OCI-LY7 (cell line): ENCODE data around the gene ABR.
"Not testable (repeated sequence)": the region's sequence is repeated elsewhere in the genome, so short reads cannot be mapped to it uniquely, and the experiment has no call there.

ENCODE experiments used
- EZH2phosphoT487 ChIP-seq: fragments of 200-600 bp; sonication (generic); IDR thresholded peaks from 2 replicates; pipeline ENCODE4 v1.6.1; 2018; ENCODE audit warnings: low read depth, borderline replicate concordance, mild to moderate bottlenecking, mixed run types, antibody characterized with exemption, low read length, moderate library complexity, mixed read lengths
- TF ChIP-seq, protein P1 (sequence below): fragments of 200-600 bp; sonication (generic); conservative IDR thresholded peaks from 2 replicates; pipeline ENCODE4 v1.5.1; 2014; ENCODE audit warnings: mild to moderate bottlenecking, antibody characterized with exemption, low read length, moderate library complexity, mixed read lengths

DNA sequence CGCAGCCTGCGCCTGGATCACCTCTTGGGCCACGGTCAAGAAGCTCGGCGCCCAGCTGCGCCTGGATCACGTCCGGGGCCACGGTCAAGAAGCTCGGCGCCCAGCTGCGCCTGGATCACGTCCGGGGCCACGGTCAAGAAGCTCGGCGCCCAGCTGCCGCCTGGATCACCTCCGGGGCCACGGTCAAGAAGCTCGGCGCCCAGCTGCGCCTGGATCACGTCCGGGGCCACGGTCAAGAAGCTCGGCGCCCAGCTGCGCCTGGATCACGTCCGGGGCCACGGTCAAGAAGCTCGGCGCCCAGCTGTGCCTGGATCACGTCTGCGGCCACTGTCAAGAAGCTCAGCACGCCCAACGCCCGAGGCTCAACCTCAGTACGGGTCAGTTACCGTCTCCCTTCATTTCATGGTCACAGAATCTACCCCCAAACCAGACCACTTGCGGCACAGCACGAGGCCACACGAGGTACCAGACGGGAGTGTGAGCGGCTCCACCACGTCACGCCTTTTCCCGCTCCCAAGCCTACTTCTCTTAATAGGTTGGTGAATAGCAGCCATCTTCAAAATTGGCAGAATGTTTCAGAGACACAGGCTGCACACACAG is 131.2 kb downstream of the ABR start:
- TF ChIP-seq, protein P1, sequence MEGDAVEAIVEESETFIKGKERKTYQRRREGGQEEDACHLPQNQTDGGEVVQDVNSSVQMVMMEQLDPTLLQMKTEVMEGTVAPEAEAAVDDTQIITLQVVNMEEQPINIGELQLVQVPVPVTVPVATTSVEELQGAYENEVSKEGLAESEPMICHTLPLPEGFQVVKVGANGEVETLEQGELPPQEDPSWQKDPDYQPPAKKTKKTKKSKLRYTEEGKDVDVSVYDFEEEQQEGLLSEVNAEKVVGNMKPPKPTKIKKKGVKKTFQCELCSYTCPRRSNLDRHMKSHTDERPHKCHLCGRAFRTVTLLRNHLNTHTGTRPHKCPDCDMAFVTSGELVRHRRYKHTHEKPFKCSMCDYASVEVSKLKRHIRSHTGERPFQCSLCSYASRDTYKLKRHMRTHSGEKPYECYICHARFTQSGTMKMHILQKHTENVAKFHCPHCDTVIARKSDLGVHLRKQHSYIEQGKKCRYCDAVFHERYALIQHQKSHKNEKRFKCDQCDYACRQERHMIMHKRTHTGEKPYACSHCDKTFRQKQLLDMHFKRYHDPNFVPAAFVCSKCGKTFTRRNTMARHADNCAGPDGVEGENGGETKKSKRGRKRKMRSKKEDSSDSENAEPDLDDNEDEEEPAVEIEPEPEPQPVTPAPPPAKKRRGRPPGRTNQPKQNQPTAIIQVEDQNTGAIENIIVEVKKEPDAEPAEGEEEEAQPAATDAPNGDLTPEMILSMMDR: not testable (repeated sequence)
- TF ChIP-seq EZH2phosphoT487: not testable (repeated sequence)
